GM23248 (cell line): ENCODE measurements around the gene CRYM.

Experiments
- EZH2 ChIP-seq: fragments of 200-600 bp; sonication (generic); IDR thresholded peaks from 2 replicates; pipeline ENCODE4 v1.6.1; 2018; ENCODE audit warnings: antibody characterized with exemption, mild to moderate bottlenecking; ENCODE audit not compliant: insufficient read depth, poor library complexity, severe bottlenecking
- EZH2phosphoT487 ChIP-seq: fragments of 200-600 bp; sonication (generic); IDR thresholded peaks from 2 replicates; pipeline ENCODE4 v1.6.1; 2018; ENCODE audit warnings: antibody characterized with exemption, moderate library complexity, mild to moderate bottlenecking, low read depth; ENCODE audit not compliant: insufficient read depth

GRCh38 chr16:21250072-21250923, 27.8 kb downstream of the CRYM start:
- no peak for TF ChIP-seq EZH2
- no peak for TF ChIP-seq EZH2phosphoT487
